ENCODE results near the gene SAP130.

Gene SAP130
- 24.9 to 44.9 (median 34.2) reads per million in 3 donors for total RNA-seq

GRCh38 chr2:128027801-128028667 lies at the start of gene SAP130:
TSS of gene SAP130 (minus strand) at chr2:128028059. CDS start at chr2:128026292, 1,767 bp downstream.
- Histone ChIP-seq H3K27me3 (replicated peaks; ENCODE audit: control insufficient read depth, insufficient read depth, low read length, poor library complexity, severe bottlenecking) (no peaks in the 10 kb centered on the region), H3K27ac (ENCODE audit: insufficient read depth, low read length, poor library complexity, severe bottlenecking) (peak within 1 kb of the TSS; percentile 83), H3K36me3 (ENCODE audit: control insufficient read depth, insufficient read depth, low read length) (no peaks in the 10 kb centered on the region), H3K4me3 (ENCODE audit: insufficient read depth, low read depth, low read length, poor library complexity, severe bottlenecking) (peak within 1 kb of the TSS; percentile 83), H3K9me3 (ENCODE audit: control insufficient read depth, low read length) (no peaks in the 10 kb centered on the region), H3K4me1 (ENCODE audit: control insufficient read depth, insufficient read depth, low read length, poor library complexity, severe bottlenecking) (peaks cover 6% of the 10 kb centered on the region)
- peak; percentile 96 to 97 (median 97) for DNase-seq

GRCh38 chr2:128076461-128077106 lies 48.7 kb upstream of the SAP130 start:
- no peaks in the 10 kb centered on the region for H3K9me3 ChIP-seq (ENCODE audit: control insufficient read depth, low read length)
- no peak overlapping the region for H3K4me3 ChIP-seq (ENCODE audit: insufficient read depth, low read depth, low read length, poor library complexity, severe bottlenecking)
- DNase-seq: no peak
- H3K27ac ChIP-seq (ENCODE audit: insufficient read depth, low read length, poor library complexity, severe bottlenecking): no peak overlapping the region
- H3K27me3 ChIP-seq (replicated peaks; ENCODE audit: control insufficient read depth, insufficient read depth, low read length, poor library complexity, severe bottlenecking): no peaks in the 10 kb centered on the region
- H3K36me3 ChIP-seq (ENCODE audit: control insufficient read depth, insufficient read depth, low read length): no peaks in the 10 kb centered on the region
- H3K4me1 ChIP-seq (ENCODE audit: control insufficient read depth, insufficient read depth, low read length, poor library complexity, severe bottlenecking): no peaks in the 10 kb centered on the region

DNA sequence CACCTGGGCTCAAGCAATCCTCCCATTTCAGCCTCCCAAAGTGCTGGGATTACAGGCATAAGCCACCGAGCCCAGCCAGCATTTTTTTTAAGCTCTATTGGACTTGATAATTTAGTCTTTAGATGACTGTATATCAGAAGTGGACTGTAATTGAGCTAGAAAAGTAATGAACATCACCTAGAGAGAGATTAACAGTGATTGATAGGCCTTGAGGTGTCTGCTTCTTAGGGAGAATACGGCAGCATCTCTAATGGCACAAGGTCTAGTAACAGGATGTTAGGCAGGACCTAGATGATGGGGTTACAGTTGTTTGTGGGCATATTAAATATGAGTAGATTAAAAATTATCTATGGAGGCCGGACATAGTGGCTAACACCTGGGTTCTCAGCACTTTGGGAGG lies 45.4 kb upstream of the SAP130 start:
- Histone ChIP-seq H3K9me3 (ENCODE audit: control insufficient read depth, low read length) (no peaks in the 10 kb centered on the region), H3K4me1 (ENCODE audit: control insufficient read depth, insufficient read depth, low read length, poor library complexity, severe bottlenecking) (no peaks in the 10 kb centered on the region), H3K27ac (ENCODE audit: insufficient read depth, low read length, poor library complexity, severe bottlenecking) (no peak overlapping the region), H3K36me3 (ENCODE audit: control insufficient read depth, insufficient read depth, low read length) (no peaks in the 10 kb centered on the region), H3K4me3 (ENCODE audit: insufficient read depth, low read depth, low read length, poor library complexity, severe bottlenecking) (no peak overlapping the region), H3K27me3 (replicated peaks; ENCODE audit: control insufficient read depth, insufficient read depth, low read length, poor library complexity, severe bottlenecking) (no peaks in the 10 kb centered on the region)
- DNase-seq: no peak

GRCh38 chr2:128069769-128070168 lies 41.9 kb upstream of the SAP130 start:
- Histone ChIP-seq H3K27me3 (replicated peaks; ENCODE audit: control insufficient read depth, insufficient read depth, low read length, poor library complexity, severe bottlenecking) (no peaks in the 10 kb centered on the region), H3K4me1 (ENCODE audit: control insufficient read depth, insufficient read depth, low read length, poor library complexity, severe bottlenecking) (no peaks in the 10 kb centered on the region), H3K9me3 (ENCODE audit: control insufficient read depth, low read length) (no peaks in the 10 kb centered on the region), H3K27ac (ENCODE audit: insufficient read depth, low read length, poor library complexity, severe bottlenecking) (no peak overlapping the region), H3K36me3 (ENCODE audit: control insufficient read depth, insufficient read depth, low read length) (no peaks in the 10 kb centered on the region), H3K4me3 (ENCODE audit: insufficient read depth, low read depth, low read length, poor library complexity, severe bottlenecking) (no peak overlapping the region)
- no peak for DNase-seq

GRCh38 chr2:128064353-128064752 lies 36.5 kb upstream of the SAP130 start:
- no peak for DNase-seq
- no peaks in the 10 kb centered on the region for H3K36me3 ChIP-seq (ENCODE audit: control insufficient read depth, insufficient read depth, low read length)
- no peaks in the 10 kb centered on the region for H3K9me3 ChIP-seq (ENCODE audit: control insufficient read depth, low read length)
- H3K27me3 ChIP-seq (replicated peaks; ENCODE audit: control insufficient read depth, insufficient read depth, low read length, poor library complexity, severe bottlenecking): no peaks in the 10 kb centered on the region
- H3K4me1 ChIP-seq (ENCODE audit: control insufficient read depth, insufficient read depth, low read length, poor library complexity, severe bottlenecking): no peaks in the 10 kb centered on the region
- no peak overlapping the region for H3K27ac ChIP-seq (ENCODE audit: insufficient read depth, low read length, poor library complexity, severe bottlenecking)
- H3K4me3 ChIP-seq (ENCODE audit: insufficient read depth, low read depth, low read length, poor library complexity, severe bottlenecking): no peak overlapping the region

DNA sequence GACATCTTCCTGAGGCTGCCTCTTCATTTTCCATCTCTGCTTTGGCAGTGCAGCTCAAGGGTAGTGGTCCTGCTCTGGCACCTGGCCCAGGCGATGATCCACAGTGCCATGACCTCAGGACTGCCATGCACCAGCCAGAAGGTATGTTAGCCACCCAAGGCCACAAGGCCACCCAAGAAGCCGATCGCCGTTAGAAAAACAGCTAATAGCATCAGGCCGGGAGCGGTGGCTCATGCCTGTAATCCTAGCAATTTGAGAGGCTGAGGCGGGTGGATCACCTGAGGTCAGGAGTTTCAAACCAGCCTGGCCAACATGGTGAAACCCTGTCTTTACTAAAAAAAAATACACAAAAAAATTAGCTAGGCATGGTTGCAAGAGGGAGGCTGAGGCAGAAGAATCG lies 34.7 kb upstream of the SAP130 start:
- Histone ChIP-seq H3K9me3 (ENCODE audit: control insufficient read depth, low read length) (no peaks in the 10 kb centered on the region), H3K27ac (ENCODE audit: insufficient read depth, low read length, poor library complexity, severe bottlenecking) (no peak overlapping the region), H3K36me3 (ENCODE audit: control insufficient read depth, insufficient read depth, low read length) (no peaks in the 10 kb centered on the region), H3K4me1 (ENCODE audit: control insufficient read depth, insufficient read depth, low read length, poor library complexity, severe bottlenecking) (no peaks in the 10 kb centered on the region), H3K27me3 (replicated peaks; ENCODE audit: control insufficient read depth, insufficient read depth, low read length, poor library complexity, severe bottlenecking) (no peaks in the 10 kb centered on the region), H3K4me3 (ENCODE audit: insufficient read depth, low read depth, low read length, poor library complexity, severe bottlenecking) (no peak overlapping the region)
- no peak for DNase-seq

DNA sequence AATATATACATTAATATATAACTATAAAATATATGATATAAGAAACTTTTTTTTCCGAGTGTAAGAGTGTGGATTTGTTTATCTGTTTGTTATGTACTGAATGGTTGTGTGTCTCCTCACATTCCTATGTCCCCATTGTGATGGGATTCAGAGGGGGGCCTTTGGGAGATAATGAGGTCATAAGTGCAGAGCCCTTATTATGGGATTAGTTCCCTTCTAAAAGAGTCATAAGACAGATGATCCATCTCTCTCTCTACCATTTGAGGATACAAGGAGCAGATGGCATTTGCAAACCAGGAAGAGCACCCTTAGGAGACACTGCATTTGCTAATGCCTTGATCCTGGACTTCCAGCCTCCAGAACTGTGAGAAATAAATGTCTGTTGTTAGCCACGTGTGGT lies 30.3 kb upstream of the SAP130 start:
- Histone ChIP-seq H3K4me1 (ENCODE audit: control insufficient read depth, insufficient read depth, low read length, poor library complexity, severe bottlenecking) (no peaks in the 10 kb centered on the region), H3K36me3 (ENCODE audit: control insufficient read depth, insufficient read depth, low read length) (no peaks in the 10 kb centered on the region), H3K27me3 (replicated peaks; ENCODE audit: control insufficient read depth, insufficient read depth, low read length, poor library complexity, severe bottlenecking) (no peaks in the 10 kb centered on the region), H3K4me3 (ENCODE audit: insufficient read depth, low read depth, low read length, poor library complexity, severe bottlenecking) (no peak overlapping the region), H3K27ac (ENCODE audit: insufficient read depth, low read length, poor library complexity, severe bottlenecking) (no peak overlapping the region), H3K9me3 (ENCODE audit: control insufficient read depth, low read length) (no peaks in the 10 kb centered on the region)
- DNase-seq: no peak

- no peaks in the 10 kb centered on the region for H3K4me1 ChIP-seq (ENCODE audit: control insufficient read depth, insufficient read depth, low read length, poor library complexity, severe bottlenecking)
- H3K27ac ChIP-seq (ENCODE audit: insufficient read depth, low read length, poor library complexity, severe bottlenecking): no peak overlapping the region
- no peaks in the 10 kb centered on the region for H3K36me3 ChIP-seq (ENCODE audit: control insufficient read depth, insufficient read depth, low read length)
- DNase-seq: no peak
- no peak overlapping the region for H3K4me3 ChIP-seq (ENCODE audit: insufficient read depth, low read depth, low read length, poor library complexity, severe bottlenecking)
- no peaks in the 10 kb centered on the region for H3K27me3 ChIP-seq (replicated peaks; ENCODE audit: control insufficient read depth, insufficient read depth, low read length, poor library complexity, severe bottlenecking)
- no peaks in the 10 kb centered on the region for H3K9me3 ChIP-seq (ENCODE audit: control insufficient read depth, low read length)
These were observed 29.5 kb upstream of the SAP130 start for GRCh38 chr2:128057334-128057733.

GRCh38 chr2:128054104-128054885 lies 26.4 kb upstream of the SAP130 start:
- H3K36me3 ChIP-seq (ENCODE audit: control insufficient read depth, insufficient read depth, low read length): no peaks in the 10 kb centered on the region
- no peaks in the 10 kb centered on the region for H3K27me3 ChIP-seq (replicated peaks; ENCODE audit: control insufficient read depth, insufficient read depth, low read length, poor library complexity, severe bottlenecking)
- no peaks in the 10 kb centered on the region for H3K4me1 ChIP-seq (ENCODE audit: control insufficient read depth, insufficient read depth, low read length, poor library complexity, severe bottlenecking)
- H3K4me3 ChIP-seq (ENCODE audit: insufficient read depth, low read depth, low read length, poor library complexity, severe bottlenecking): no peak overlapping the region
- no peak overlapping the region for H3K27ac ChIP-seq (ENCODE audit: insufficient read depth, low read length, poor library complexity, severe bottlenecking)
- no peaks in the 10 kb centered on the region for H3K9me3 ChIP-seq (ENCODE audit: control insufficient read depth, low read length)
- no peak for DNase-seq
